Measurements from ENCODE around the gene POGZ.
"Not testable (repeated sequence)": the region's sequence is repeated elsewhere in the genome, so short reads cannot be mapped to it uniquely, and the experiment has no call there.

Gene POGZ

DNA sequence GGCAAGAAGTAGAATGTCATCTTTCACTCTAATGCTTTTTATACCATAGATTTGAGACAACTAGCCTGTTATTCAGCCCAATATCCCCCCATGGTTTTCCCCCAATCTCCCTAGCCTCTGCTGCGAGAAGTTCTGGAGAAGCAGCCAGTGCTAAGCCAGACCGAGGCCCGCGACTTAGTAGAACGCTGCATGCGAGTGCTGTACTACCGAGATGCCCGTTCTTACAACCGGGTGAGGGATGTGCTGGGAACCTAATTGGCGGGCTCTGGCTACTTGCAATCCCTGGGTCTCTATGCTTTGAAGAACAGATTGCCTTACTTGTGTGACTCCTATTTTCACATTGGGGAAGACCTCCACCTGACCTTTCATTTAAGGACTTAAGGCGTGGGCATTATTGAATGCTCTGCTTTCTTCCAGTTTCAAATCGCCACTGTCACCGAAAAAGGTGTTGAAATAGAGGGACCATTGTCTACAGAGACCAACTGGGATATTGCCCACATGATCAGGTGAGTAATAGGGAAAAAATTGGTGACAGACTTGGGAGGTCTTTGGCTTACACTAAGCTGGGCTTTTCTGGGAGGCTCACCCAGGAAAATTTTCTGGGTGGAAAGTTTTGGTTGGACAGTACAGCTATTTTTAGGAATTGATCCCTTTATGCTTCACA is 58.0 kb downstream of the POGZ start:
- no peak for TF ChIP-seq JUND (IDR thresholded peaks at IDR 0.05; ENCODE audit: low read depth)

GRCh38 chr1:151399324-151400171 is 59.7 kb downstream of the POGZ start, which contains the start of gene PSMB4:
TSS of gene PSMB4 (plus strand) at chr1:151399573. CDS start at chr1:151399588, 15 bp downstream.
- peak; percentile 90 to 96 for DNase-seq (ENCODE audit: low read depth in 1 of 2, low spot score in 1 of 2)
- in situ Hi-C loops (cut with HindIII; ENCODE audit: low pct_unique_long_range_greater_than_20kb, low sequenced_read_pairs), result no loop called here
- TF ChIP-seq JUND (IDR thresholded peaks at IDR 0.05; ENCODE audit: low read depth), result no peak

More for the DNA sequence above, 58.0 kb downstream of the POGZ start:
- DNase-seq (ENCODE audit: low read depth in 1 of 2, low spot score in 1 of 2), result no peak
- in situ Hi-C loops (cut with HindIII; ENCODE audit: low pct_unique_long_range_greater_than_20kb, low sequenced_read_pairs), result no loop called here

- in situ Hi-C loops (cut with HindIII; ENCODE audit: low pct_unique_long_range_greater_than_20kb, low sequenced_read_pairs); DNase-seq (ENCODE audit: low read depth in 1 of 2, low spot score in 1 of 2): not testable (repeated sequence)
Observed at GRCh38 chr1:151396265-151396664, 63.0 kb downstream of the POGZ start.

GRCh38 chr1:151393583-151393982 is 65.7 kb downstream of the POGZ start:
- DNase-seq (ENCODE audit: low read depth in 1 of 2, low spot score in 1 of 2), result no peak
- in situ Hi-C loops (cut with HindIII; ENCODE audit: low pct_unique_long_range_greater_than_20kb, low sequenced_read_pairs), result no loop called here
- no peak for TF ChIP-seq JUND (IDR thresholded peaks at IDR 0.05; ENCODE audit: low read depth)

- TF ChIP-seq JUND (IDR thresholded peaks at IDR 0.05; ENCODE audit: low read depth), result no peak
- DNase-seq (ENCODE audit: low read depth in 1 of 2, low spot score in 1 of 2), result no peak
- in situ Hi-C loops (cut with HindIII; ENCODE audit: low pct_unique_long_range_greater_than_20kb, low sequenced_read_pairs), result no loop called here
Observed at GRCh38 chr1:151391079-151391563, 68.2 kb downstream of the POGZ start.

DNA sequence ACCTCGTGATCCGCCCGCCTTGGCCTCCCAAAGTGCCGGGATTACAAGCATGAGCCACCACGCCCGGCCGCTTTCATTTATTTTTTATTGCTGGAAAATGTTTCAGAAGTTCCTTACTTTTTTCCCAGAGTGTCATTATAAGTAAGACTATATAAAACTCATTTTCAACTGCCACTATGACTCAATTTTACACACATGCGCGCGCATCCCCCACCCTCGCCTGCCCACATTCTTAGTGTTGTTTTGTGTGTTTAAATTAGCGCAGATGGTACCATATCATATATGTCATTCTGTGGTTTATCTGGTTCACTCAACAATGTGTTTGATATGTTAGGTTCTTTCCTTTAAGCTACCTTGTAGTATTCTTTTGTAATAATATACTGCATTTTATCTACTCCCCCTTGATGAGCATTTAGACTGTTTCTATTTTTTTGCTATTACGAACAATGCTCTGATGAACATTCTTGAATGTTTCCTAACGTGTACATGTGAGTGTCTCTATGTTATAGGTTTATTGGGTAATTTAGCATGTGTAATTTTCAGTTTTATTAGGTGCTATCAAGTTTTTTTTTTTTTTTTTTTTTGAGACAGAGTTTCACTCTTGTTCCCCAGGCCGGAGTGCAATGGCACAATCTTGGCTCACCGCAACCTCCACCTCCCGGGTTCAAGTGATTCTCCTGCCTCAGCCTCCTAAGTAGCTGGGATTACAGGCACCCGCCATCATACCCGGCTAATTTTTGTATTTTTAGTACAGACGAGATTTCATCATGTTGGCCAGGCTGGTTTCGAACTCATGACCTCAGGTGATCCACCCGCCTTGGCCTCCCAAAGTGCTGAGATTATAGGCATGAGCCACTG is 68.8 kb downstream of the POGZ start:
- in situ Hi-C loops (cut with HindIII; ENCODE audit: low pct_unique_long_range_greater_than_20kb, low sequenced_read_pairs); DNase-seq (ENCODE audit: low read depth in 1 of 2, low spot score in 1 of 2): not testable (repeated sequence)

- TF ChIP-seq JUND (IDR thresholded peaks at IDR 0.05; ENCODE audit: low read depth), result no peak
- DNase-seq (ENCODE audit: low read depth in 1 of 2, low spot score in 1 of 2), result no peak
- in situ Hi-C loops (cut with HindIII; ENCODE audit: low pct_unique_long_range_greater_than_20kb, low sequenced_read_pairs), result no loop called here
Observed at GRCh38 chr1:151386002-151386401, 73.3 kb downstream of the POGZ start.

- in situ Hi-C loops (cut with HindIII; ENCODE audit: low pct_unique_long_range_greater_than_20kb, low sequenced_read_pairs), result no loop called here
- DNase-seq (ENCODE audit: low read depth in 1 of 2, low spot score in 1 of 2), result no peak
- no peak for TF ChIP-seq JUND (IDR thresholded peaks at IDR 0.05; ENCODE audit: low read depth)
Observed at GRCh38 chr1:151384584-151384983, 74.7 kb downstream of the POGZ start.

GRCh38 chr1:151377150-151377884 is 82.0 kb downstream of the POGZ start:
- in situ Hi-C loops (cut with HindIII; ENCODE audit: low pct_unique_long_range_greater_than_20kb, low sequenced_read_pairs), result no loop called here
- TF ChIP-seq JUND (IDR thresholded peaks at IDR 0.05; ENCODE audit: low read depth), result no peak
- DNase-seq (ENCODE audit: low read depth in 1 of 2, low spot score in 1 of 2), result no peak

- no peak for DNase-seq (ENCODE audit: low read depth in 1 of 2, low spot score in 1 of 2)
- no peak for TF ChIP-seq JUND (IDR thresholded peaks at IDR 0.05; ENCODE audit: low read depth)
- in situ Hi-C loops (cut with HindIII; ENCODE audit: low pct_unique_long_range_greater_than_20kb, low sequenced_read_pairs), result no loop called here
Observed at GRCh38 chr1:151373196-151373595, 86.1 kb downstream of the POGZ start.

GRCh38 chr1:151372058-151372934 is 87.0 kb downstream of the POGZ start, which contains the start of gene SELENBP1:
TSS of gene SELENBP1 (minus strand) at chr1:151372705. CDS start at chr1:151372641, 64 bp downstream.
- TF ChIP-seq JUND (IDR thresholded peaks at IDR 0.05; ENCODE audit: low read depth), result no peak
- DNase-seq (ENCODE audit: low read depth in 1 of 2, low spot score in 1 of 2), result peak; percentile 75 to 94
- in situ Hi-C loops (cut with HindIII; ENCODE audit: low pct_unique_long_range_greater_than_20kb, low sequenced_read_pairs), result no loop called here

All from T47D (cell line).